OCI-LY3 (cell line): ENCODE data around the gene SLC29A3.
A peak's percentile ranks its signal among the peaks of the same experiment; 100 is the strongest.
"Not testable (repeated sequence)": the region's sequence is repeated elsewhere in the genome, so short reads cannot be mapped to it uniquely, and the experiment has no call there.

Experiments used
- H2AFZ ChIP-seq: fragments of 200-600, 300-600 bp; shearing (Covaris generic); 2 replicates; pipeline ENCODE4 v1.6.0; 2014; ENCODE audit warnings: antibody characterized with exemption, low read depth, low read length
- H3K27ac ChIP-seq: fragments of 200-600, 300-600 bp; sonication (generic); 2 replicates; pipeline ENCODE4 v1.5.1; 2014; ENCODE audit warnings: mild to moderate bottlenecking, low read length, moderate library complexity, mixed read lengths
- H3K27me3 ChIP-seq: fragments of 200-600, 300-600 bp; sonication (generic); 2 replicates; pipeline ENCODE4 v1.6.1; 2014; ENCODE audit warnings: low read depth, low read length, mixed read lengths
- H3K36me3 ChIP-seq: fragments of 200-600, 300-600 bp; sonication (generic); replicated peaks from 2 replicates; pipeline ENCODE3; 2014; ENCODE audit warnings: low read depth, low read length, mixed read lengths
- H3K4me1 ChIP-seq: fragments of 300-600, 200-600 bp; sonication (generic); 2 replicates; pipeline ENCODE4 v1.6.1; 2014; ENCODE audit warnings: low read length, mixed read lengths
- H3K4me2 ChIP-seq: fragments of 200-600, 300-600 bp; sonication (generic); 2 replicates; pipeline ENCODE4 v1.6.1; 2014; ENCODE audit warnings: low read length, mixed read lengths
- H3K4me3 ChIP-seq: fragments of 300-600, 200-600 bp; sonication (generic); 2 replicates; pipeline ENCODE4 v1.5.1; 2014; ENCODE audit warnings: antibody characterized with exemption, mild to moderate bottlenecking, low read length, moderate library complexity
- H3K79me2 ChIP-seq: fragments of 300-600, 200-600 bp; shearing (Covaris generic); 2 replicates; pipeline ENCODE4 v1.6.1; 2014; ENCODE audit warnings: mild to moderate bottlenecking, low read length, mixed read lengths
- H3K9ac ChIP-seq: fragments of 300-600, 200-600 bp; shearing (Covaris generic); 2 replicates; pipeline ENCODE4 v1.6.0; 2014; ENCODE audit warnings: mild to moderate bottlenecking, low read length, moderate library complexity
- H3K9me3 ChIP-seq: fragments of 200-600, 300-600 bp; shearing (Covaris generic); 2 replicates; pipeline ENCODE4 v1.6.1; 2014; ENCODE audit warnings: low read length, mixed read lengths; ENCODE audit not compliant: insufficient read depth
- H4K20me1 ChIP-seq: fragments of 200-600, 300-600 bp; sonication (generic); 2 replicates; pipeline ENCODE4 v1.6.1; 2016; ENCODE audit warnings: low read length, mixed read lengths; ENCODE audit not compliant: insufficient read depth
- EZH2phosphoT487 ChIP-seq: fragments of 200-600 bp; shearing (Covaris generic); IDR thresholded peaks from 2 replicates; pipeline ENCODE4 v1.6.1; 2018; ENCODE audit warnings: antibody characterized with exemption, mixed run types, low read depth
- TF ChIP-seq, protein P1 (sequence below): fragments of 200-600, 300-600 bp; sonication (generic); IDR thresholded peaks from 2 replicates; pipeline ENCODE4 v1.5.1; 2014; ENCODE audit warnings: antibody characterized with exemption, low read length, low read depth

SLC29A3 gene

DNA sequence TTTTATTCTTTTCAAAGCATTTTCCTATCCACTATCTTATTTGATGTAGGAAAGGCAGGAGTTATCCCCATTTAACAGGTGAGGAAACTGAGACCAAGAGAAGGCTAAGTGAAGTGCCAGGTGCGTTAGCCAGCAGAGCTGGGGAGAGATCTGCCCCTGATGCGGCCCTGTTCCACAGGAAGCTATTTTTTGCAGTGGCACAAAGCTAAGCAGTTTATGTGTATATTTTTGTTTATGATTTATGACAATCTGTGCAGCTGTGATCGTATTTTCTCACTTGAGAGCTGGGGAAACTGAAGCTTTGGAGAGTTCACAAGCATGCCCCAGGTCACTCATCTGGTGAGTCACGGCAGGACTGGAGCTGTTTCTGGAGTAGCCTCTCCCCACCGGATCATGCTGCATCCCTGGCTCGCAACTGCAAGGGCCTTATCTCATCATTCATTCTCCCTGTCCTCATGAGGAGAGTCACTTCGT, 38.8 kb downstream of the SLC29A3 start:
- Histone ChIP-seq H3K79me2 (no peaks in the 10 kb centered on the region), H3K4me3 (peak overlapping the region; percentile 37; the same call in 1 of the 2 replicates), H3K9me3 (no peaks in the 10 kb centered on the region), H3K27me3 (no peaks in the 10 kb centered on the region), H3K36me3 (peaks cover 3% of the 10 kb centered on the region), H2AFZ (no peak overlapping the region), H3K4me2 (peak overlapping the region; percentile 64), H3K4me1 (peaks cover 34% of the 10 kb centered on the region), H3K27ac (peak overlapping the region; percentile 84), H3K9ac (peak overlapping the region; percentile 44; the same call in 1 of the 2 replicates), H4K20me1 (no peaks in the 10 kb centered on the region)
- no peak for TF ChIP-seq EZH2phosphoT487
- TF ChIP-seq, protein P1, sequence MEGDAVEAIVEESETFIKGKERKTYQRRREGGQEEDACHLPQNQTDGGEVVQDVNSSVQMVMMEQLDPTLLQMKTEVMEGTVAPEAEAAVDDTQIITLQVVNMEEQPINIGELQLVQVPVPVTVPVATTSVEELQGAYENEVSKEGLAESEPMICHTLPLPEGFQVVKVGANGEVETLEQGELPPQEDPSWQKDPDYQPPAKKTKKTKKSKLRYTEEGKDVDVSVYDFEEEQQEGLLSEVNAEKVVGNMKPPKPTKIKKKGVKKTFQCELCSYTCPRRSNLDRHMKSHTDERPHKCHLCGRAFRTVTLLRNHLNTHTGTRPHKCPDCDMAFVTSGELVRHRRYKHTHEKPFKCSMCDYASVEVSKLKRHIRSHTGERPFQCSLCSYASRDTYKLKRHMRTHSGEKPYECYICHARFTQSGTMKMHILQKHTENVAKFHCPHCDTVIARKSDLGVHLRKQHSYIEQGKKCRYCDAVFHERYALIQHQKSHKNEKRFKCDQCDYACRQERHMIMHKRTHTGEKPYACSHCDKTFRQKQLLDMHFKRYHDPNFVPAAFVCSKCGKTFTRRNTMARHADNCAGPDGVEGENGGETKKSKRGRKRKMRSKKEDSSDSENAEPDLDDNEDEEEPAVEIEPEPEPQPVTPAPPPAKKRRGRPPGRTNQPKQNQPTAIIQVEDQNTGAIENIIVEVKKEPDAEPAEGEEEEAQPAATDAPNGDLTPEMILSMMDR, result no peak

- Histone ChIP-seq H3K4me3 (no peak overlapping the region), H3K27me3 (no peaks in the 10 kb centered on the region), H2AFZ (no peak overlapping the region), H3K4me2 (peak overlapping the region; percentile 64; the same call in 1 of the 2 replicates), H3K79me2 (no peaks in the 10 kb centered on the region), H3K27ac (peak overlapping the region; percentile 84), H3K9ac (peak overlapping the region; percentile 44; the same call in 1 of the 2 replicates), H3K9me3 (no peaks in the 10 kb centered on the region), H3K36me3 (peaks cover 3% of the 10 kb centered on the region), H4K20me1 (no peaks in the 10 kb centered on the region), H3K4me1 (peaks cover 34% of the 10 kb centered on the region)
- TF ChIP-seq, protein P1, result no peak
- TF ChIP-seq EZH2phosphoT487, result no peak
Observed at GRCh38 chr10:71358277-71358676, 39.2 kb downstream of the SLC29A3 start.

DNA sequence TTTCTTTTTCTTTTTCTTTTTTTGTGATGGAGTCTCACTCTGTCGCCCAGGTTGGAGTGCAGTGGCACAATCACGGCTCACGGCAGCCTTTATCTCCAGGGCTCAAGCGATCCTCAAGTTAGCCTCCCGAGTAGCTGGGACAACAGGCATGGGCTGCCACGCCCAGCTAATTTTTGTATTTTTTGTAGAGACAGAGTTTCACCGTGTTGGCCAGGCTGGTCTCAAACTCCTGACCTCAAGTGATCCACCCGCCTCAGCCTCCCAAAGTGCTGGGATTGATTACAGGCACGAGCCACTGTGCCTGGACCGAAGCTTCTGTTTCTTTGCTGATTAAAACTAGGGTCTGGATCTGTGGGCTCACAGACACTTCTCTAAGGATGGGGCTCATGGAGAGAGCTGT, 39.8 kb downstream of the SLC29A3 start:
- H3K36me3 ChIP-seq, H3K4me3 ChIP-seq, H3K9me3 ChIP-seq, H3K27me3 ChIP-seq, H3K79me2 ChIP-seq, H2AFZ ChIP-seq, H4K20me1 ChIP-seq: not testable (repeated sequence)
- peaks cover 34% of the 10 kb centered on the region for H3K4me1 ChIP-seq
- peak overlapping the region; percentile 65 for H3K4me2 ChIP-seq
- peak overlapping the region; percentile 47; the same call in 1 of the 2 replicates for H3K9ac ChIP-seq
- H3K27ac ChIP-seq, result peak overlapping the region; percentile 84

DNA sequence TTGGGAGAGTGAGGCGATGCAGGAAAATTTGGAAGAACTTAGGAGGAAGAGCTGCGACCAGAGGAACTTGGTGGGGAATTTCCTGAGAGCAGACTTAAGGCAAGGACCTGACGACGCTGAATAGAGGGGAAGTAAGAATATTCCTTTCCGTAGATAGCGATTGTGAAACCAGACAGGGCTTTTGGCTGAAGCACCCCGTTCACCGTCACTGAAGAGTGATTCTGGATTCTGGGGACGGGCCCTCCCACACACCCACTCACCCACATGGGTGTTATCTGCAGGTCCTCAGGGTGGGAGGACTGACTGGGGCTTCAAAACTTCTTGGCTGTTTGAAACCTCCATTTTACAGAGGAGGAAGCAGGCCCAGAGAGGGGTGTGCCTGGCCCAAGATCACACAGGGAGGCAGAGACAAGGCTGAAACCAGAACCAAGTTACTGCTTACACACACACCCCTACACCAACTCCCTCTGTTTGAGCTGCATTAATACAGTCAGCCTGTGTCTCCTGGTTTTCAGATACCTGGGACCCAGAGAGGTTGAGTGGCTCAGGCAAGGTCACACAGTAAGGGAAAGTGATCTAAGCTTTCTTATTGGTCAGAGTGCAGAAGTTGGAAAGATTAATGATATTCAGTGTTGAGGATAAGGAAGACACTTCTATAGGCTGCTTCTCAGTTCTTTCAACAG, 40.4 kb downstream of the SLC29A3 start:
- Histone ChIP-seq H2AFZ (no peak overlapping the region), H3K36me3 (peaks cover 3% of the 10 kb centered on the region), H3K27me3 (no peaks in the 10 kb centered on the region), H3K4me1 (peaks cover 35% of the 10 kb centered on the region), H3K9ac (peak overlapping the region; percentile 47; the same call in 1 of the 2 replicates), H3K27ac (peak overlapping the region; percentile 84), H3K4me2 (peak overlapping the region; percentile 65), H3K4me3 (peak overlapping the region; percentile 24; the same call in 1 of the 2 replicates), H3K79me2 (no peaks in the 10 kb centered on the region), H3K9me3 (no peaks in the 10 kb centered on the region), H4K20me1 (no peaks in the 10 kb centered on the region)
- TF ChIP-seq, protein P1, result no peak
- no peak for TF ChIP-seq EZH2phosphoT487
